OCI-LY3 (cell line): Measurements from ENCODE around the gene SCLY.
A peak's percentile ranks its signal among the peaks of the same experiment; 100 is the strongest.

Source experiments
- CTCF ChIP-seq: fragments of 200-600, 300-600 bp; sonication (generic); IDR thresholded peaks from 2 replicates; pipeline ENCODE4 v1.5.1; 2014; ENCODE audit warnings: antibody characterized with exemption, low read length, low read depth
- EZH2phosphoT487 ChIP-seq: fragments of 200-600 bp; shearing (Covaris generic); IDR thresholded peaks from 2 replicates; pipeline ENCODE4 v1.6.1; 2018; ENCODE audit warnings: antibody characterized with exemption, mixed run types, low read depth

- peak; percentile 47 for TF ChIP-seq CTCF
- TF ChIP-seq EZH2phosphoT487, result no peak
Observed at GRCh38 chr2:238106698-238107524, 46.1 kb downstream of the SCLY start.
